K562 (cell line): ENCODE measurements around the gene CEACAM7. TPM values are rescaled to one million over a fixed set of nuclear protein-coding genes. Genes with fewer than 3 reads are reported as not detected.
A peak's percentile ranks its signal among the peaks of the same experiment; 100 is the strongest.

Source experiments
- CUX1 ChIP-seq: fragments of 200-800 bp; sonication (Bioruptor generic); IDR thresholded peaks from 2 replicates; pipeline ENCODE4 v1.6.1; 2016; ENCODE audit warnings: missing genetic modification characterization, missing compliant biosample characterization
- DNMT1 ChIP-seq: fragments of 450-650 bp; IDR thresholded peaks from 2 replicates; pipeline ENCODE4 v1.6.1; 2016; ENCODE audit warnings: antibody characterized with exemption, mild to moderate bottlenecking
- EHMT2 ChIP-seq: fragments of 450-650 bp; IDR thresholded peaks from 2 replicates; pipeline ENCODE4 v1.6.1; 2018; ENCODE audit warnings: antibody characterized with exemption
- FOXO4 ChIP-seq: fragments of 450-650 bp; formaldehyde crosslinking; IDR thresholded peaks from 2 replicates; pipeline ENCODE4 v1.4.0; 2020; ENCODE audit warnings: mild to moderate bottlenecking, moderate library complexity
- HDAC6 ChIP-seq: IDR thresholded peaks from 2 replicates; pipeline ENCODE4 v1.6.1; 2012; ENCODE audit warnings: low read depth, mild to moderate bottlenecking, control low read depth, inconsistent platforms, low read length, moderate library complexity
- JUNB ChIP-seq: fragments of 450-650 bp; formaldehyde crosslinking; conservative IDR thresholded peaks from 2 replicates; pipeline ENCODE4 v1.4.0; 2020; ENCODE audit warnings: mild to moderate bottlenecking
- MIER1 ChIP-seq: fragments of 450-650 bp; IDR thresholded peaks from 2 replicates; pipeline ENCODE4 v1.6.1; 2016; ENCODE audit warnings: antibody characterized with exemption, mild to moderate bottlenecking, low read depth
- SIRT6 ChIP-seq: IDR thresholded peaks from one replicate; pipeline ENCODE4 v1.6.1; 2012; ENCODE audit warnings: low read depth, mild to moderate bottlenecking, control low read depth, inconsistent platforms, low read length, moderate library complexity
- TCF15 ChIP-seq: fragments of 250-450 bp; sonication (Bioruptor Pico); IDR thresholded peaks from 2 replicates; pipeline ENCODE4 v1.8.0; 2022; ENCODE audit warnings: moderate library complexity, mild to moderate bottlenecking, inconsistent platforms
- ZBTB2 ChIP-seq: fragments of 450-650 bp; IDR thresholded peaks from 2 replicates; pipeline ENCODE4 v1.6.1; 2016; ENCODE audit warnings: antibody characterized with exemption
- ZBTB26 ChIP-seq: fragments of 450-650 bp; formaldehyde crosslinking; IDR thresholded peaks from 2 replicates; pipeline ENCODE4 v1.4.0; 2022; ENCODE audit warnings: missing genetic modification characterization
- ZNF217 ChIP-seq: sonication (generic); formaldehyde crosslinking; IDR thresholded peaks from 2 replicates; pipeline ENCODE4 v1.8.0; 2022; ENCODE audit warnings: mild to moderate bottlenecking, missing genetic modification reagents
- ZNF316 ChIP-seq: fragments of 450-650 bp; IDR thresholded peaks from 2 replicates; pipeline ENCODE4 v1.6.1; 2016
- ZNF449 ChIP-seq: fragments of 250-450 bp; sonication (Bioruptor Pico); IDR thresholded peaks from 2 replicates; pipeline ENCODE4 v1.8.0; 2022; ENCODE audit warnings: moderate library complexity, mild to moderate bottlenecking, inconsistent platforms
- ZNF511 ChIP-seq: sonication (generic); formaldehyde crosslinking; IDR thresholded peaks from 2 replicates; pipeline ENCODE4 v1.8.0; 2022; ENCODE audit warnings: mild to moderate bottlenecking, missing genetic modification reagents
- polyA plus RNA-seq, 8 experiments: library from polyadenylated mRNA; depleted of rRNA in 4 of 8; stranded (reverse) in 5 of 8; unstranded in 3 of 8; fragments of >200 nt; fragmentation: Nextera tagmentation in 2 of 8; fragmentation: Illumina TruSeq in 1 of 8; extraction: Ambion mirVana in 2 of 8; extraction: Trizol in 1 of 8; gene quantifications; 2 replicates each; pipeline versions ENCODE4 v1.2.1 to v1.2.3, GENCODE V29; 2011 to 2014; ENCODE audit warnings: inconsistent platforms in 1 of 8, missing spikeins in 1 of 8
- total RNA-seq, 7 experiments: library from RNA; depleted of rRNA in 6 of 7; stranded (reverse); fragments of >200 nt in 6 of 7; fragmentation: Illumina TruSeq in 2 of 7; extraction: Trizol in 2 of 7; gene quantifications; 2 replicates each; pipeline versions ENCODE4 v1.2.1 to v1.2.3, GENCODE V29; 2011 to 2021; ENCODE audit warnings: low replicate concordance in 1 of 7

Gene CEACAM7
- total and polyA plus RNA-seq, 9 of the 15 experiments (the other 6 are each of a cell fraction or from before 2014, with no cell fraction given): not detected

GRCh38 chr19:41706741-41707501 lies 18.9 kb upstream of the CEACAM7 start (continued):
- TF ChIP-seq TCF15 (no peak), ZNF511 (CRISPR knock-in tag) (no peak), ZNF217 (CRISPR knock-in tag) (no peak), ZNF449 (no peak), HDAC6 (no peak), ZBTB26 (CRISPR knock-in tag) (no peak), SIRT6 (no peak), ZNF316 (no peak), JUNB (no peak), ZBTB2 (0 out of 2 replicates have a peak, but pooled peaks have one; percentile 33), FOXO4 (CRISPR knock-in tag) (no peak), DNMT1 (no peak), CUX1 (no peak), MIER1 (peak; percentile 90), EHMT2 (peak; percentile 93)
